Upper lobe of right lung (tissue), 1 donor: Measurements from ENCODE around the gene DMRTC2. TPM values are rescaled to one million over a fixed set of nuclear protein-coding genes. Genes with fewer than 3 reads are reported as not detected.

Source experiments
- ATAC-seq: fragments of 200-7000 bp; cut with Tn5 transposase; one replicate; pipeline ENCODE4 v1.9.1; 2020; ENCODE audit warnings: mild to moderate bottlenecking, moderate library complexity
- DNase-seq: peaks from one replicate; pipeline ENCODE4 v3.0.0-alpha.2; 2020
- H3K27ac ChIP-seq: fragments of 200-600 bp; one replicate; pipeline ENCODE4 v1.8.0; 2022
- H3K27me3 ChIP-seq: fragments of 200-600 bp; one replicate; pipeline ENCODE4 v1.8.0; 2022; ENCODE audit warnings: mild to moderate bottlenecking
- H3K36me3 ChIP-seq: fragments of 200-600 bp; one replicate; pipeline ENCODE4 v1.8.0; 2022
- H3K4me1 ChIP-seq: fragments of 200-600 bp; one replicate; pipeline ENCODE4 v1.8.0; 2022
- H3K4me3 ChIP-seq: fragments of 200-600 bp; one replicate; pipeline ENCODE4 v1.8.0; 2022; ENCODE audit warnings: mild to moderate bottlenecking
- H3K9me3 ChIP-seq: fragments of 200-600 bp; one replicate; pipeline ENCODE4 v1.8.0; 2022
- CTCF ChIP-seq: fragments of 200-600 bp; IDR thresholded peaks from one replicate; pipeline ENCODE4 v1.8.0; 2022; ENCODE audit warnings: antibody characterized with exemption
- intact Hi-C: fragments of 100-400 bp; cut with DNase I; formaldehyde crosslinking; loops from one replicate; pipeline ENCODE4 v1.11.0; 2022
- total RNA-seq: library from RNA; stranded (reverse); fragmentation: NEBNext Ultra II Directional; extraction: Animal tissue kit (Norgen Biotek cat#: 25700); gene quantifications from one replicate; pipeline ENCODE4 v1.2.1, GENCODE V29; 2021
- donor health status: DM: no; HTN: yes; CAD: no; lungs with severe emphysema.

Gene DMRTC2
- total RNA-seq, 1 donor from 2014 or later: not detected

GRCh38 chr19:41821003-41821735, 23.7 kb upstream of the DMRTC2 start:
- TF ChIP-seq CTCF: peak; percentile 64
- H3K27ac ChIP-seq: no peak overlapping the region
- peak; percentile 97 for ATAC-seq
- DNase-seq: peak; percentile 57
- no peaks in the 10 kb centered on the region for H3K36me3 ChIP-seq
- H3K4me3 ChIP-seq: no peak overlapping the region
- no peaks in the 10 kb centered on the region for H3K9me3 ChIP-seq
- H3K27me3 ChIP-seq: peaks cover 6% of the 10 kb centered on the region
- no peaks in the 10 kb centered on the region for H3K4me1 ChIP-seq
- intact Hi-C loops: no loop called here

- no peaks in the 10 kb centered on the region for H3K36me3 ChIP-seq
- DNase-seq (peak; percentile 30), ATAC-seq (no peak)
- H3K4me1 ChIP-seq: no peaks in the 10 kb centered on the region
- TF ChIP-seq CTCF: no peak
- H3K27me3 ChIP-seq: peaks cover 25% of the 10 kb centered on the region
- no peaks in the 10 kb centered on the region for H3K9me3 ChIP-seq
- H3K4me3 ChIP-seq: no peak overlapping the region
- intact Hi-C loops: no loop called here
- H3K27ac ChIP-seq: no peak overlapping the region
Measured at GRCh38 chr19:41837981-41838708, 6.7 kb upstream of the DMRTC2 start.

GRCh38 chr19:41839211-41839610, 5.6 kb upstream of the DMRTC2 start:
- ATAC-seq (no peak), DNase-seq (no peak)
- H3K36me3 ChIP-seq: no peaks in the 10 kb centered on the region
- no peaks in the 10 kb centered on the region for H3K9me3 ChIP-seq
- H3K4me3 ChIP-seq: no peak overlapping the region
- TF ChIP-seq CTCF: no peak
- no peaks in the 10 kb centered on the region for H3K4me1 ChIP-seq
- peaks cover 25% of the 10 kb centered on the region for H3K27me3 ChIP-seq
- intact Hi-C loops: no loop called here
- H3K27ac ChIP-seq: no peak overlapping the region

GRCh38 chr19:41843371-41843770, 1.5 kb upstream of the DMRTC2 start:
- no peak for TF ChIP-seq CTCF
- Histone ChIP-seq H3K36me3 (no peaks in the 10 kb centered on the region), H3K4me1 (no peaks in the 10 kb centered on the region), H3K27ac (no peak overlapping the region), H3K27me3 (peaks cover 9% of the 10 kb centered on the region), H3K9me3 (no peaks in the 10 kb centered on the region), H3K4me3 (no peak overlapping the region)
- ATAC-seq: no peak
- DNase-seq: peak; percentile 52
- intact Hi-C loops: no loop called here

- Histone ChIP-seq H3K4me1 (no peaks in the 10 kb centered on the region), H3K27ac (no peak within 1 kb of the TSS), H3K9me3 (no peaks in the 10 kb centered on the region), H3K27me3 (no peaks in the 10 kb centered on the region), H3K4me3 (no peak within 1 kb of the TSS), H3K36me3 (no peaks in the 10 kb centered on the region)
- no peak for ATAC-seq
- TF ChIP-seq CTCF: no peak
- peak; percentile 57 for DNase-seq
- intact Hi-C loops: no loop called here
Measured at GRCh38 chr19:41844601-41845000, 241 bp upstream of the DMRTC2 start, which contains the start of gene LYPD4. LYPD4 (minus strand) TSS chr19:41844683; CDS start chr19:41839285, 5,398 bp downstream.
